Measurements from ENCODE around the gene RGP1.

DNA sequence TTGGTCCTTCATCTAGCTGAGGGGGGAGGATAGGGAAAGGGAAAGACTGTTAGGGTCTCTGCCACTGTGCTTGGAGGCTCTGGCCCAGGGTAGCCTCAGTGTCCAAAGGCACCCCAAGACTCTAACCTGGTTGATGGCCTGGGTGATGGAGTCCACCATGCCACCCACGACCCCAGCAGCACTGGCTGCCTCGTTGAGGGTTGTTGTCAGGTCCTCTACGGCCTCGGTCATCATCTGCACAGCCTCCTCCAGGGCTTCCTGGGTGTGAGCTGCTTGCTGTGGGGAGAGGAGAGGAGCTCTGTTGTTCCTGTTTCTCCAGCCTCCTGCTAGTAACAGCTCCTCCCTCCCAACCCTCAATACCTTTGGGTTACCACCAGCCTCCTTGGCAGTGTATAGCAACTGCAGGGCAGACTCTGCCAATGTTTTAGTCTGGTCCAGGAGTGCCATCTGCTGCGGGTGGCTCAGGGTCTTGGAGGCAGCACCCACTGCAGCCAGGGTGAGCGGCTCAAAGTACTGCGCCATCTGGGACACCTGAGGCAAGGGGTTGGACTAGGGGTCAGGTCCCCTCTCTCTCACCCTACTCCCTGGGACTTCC, 43.2 kb upstream of the RGP1 start:
- no peak for TF ChIP-seq PPARA (CRISPR knock-in tag; IDR thresholded peaks at IDR 0.05; ENCODE audit: borderline replicate concordance)
- TF ChIP-seq CSRNP3 (CRISPR knock-in tag; IDR thresholded peaks at IDR 0.05): no peak
- TF ChIP-seq ZNF565 (CRISPR knock-in tag; conservative IDR thresholded peaks at IDR 0.05; ENCODE audit: low read depth): no peak
- no peak for TF ChIP-seq CSDC2 (CRISPR knock-in tag; IDR thresholded peaks at IDR 0.05)
- no peak for TF ChIP-seq BACH2 (CRISPR knock-in tag; IDR thresholded peaks at IDR 0.05; ENCODE audit: borderline replicate concordance)
- TF ChIP-seq, protein P1, sequence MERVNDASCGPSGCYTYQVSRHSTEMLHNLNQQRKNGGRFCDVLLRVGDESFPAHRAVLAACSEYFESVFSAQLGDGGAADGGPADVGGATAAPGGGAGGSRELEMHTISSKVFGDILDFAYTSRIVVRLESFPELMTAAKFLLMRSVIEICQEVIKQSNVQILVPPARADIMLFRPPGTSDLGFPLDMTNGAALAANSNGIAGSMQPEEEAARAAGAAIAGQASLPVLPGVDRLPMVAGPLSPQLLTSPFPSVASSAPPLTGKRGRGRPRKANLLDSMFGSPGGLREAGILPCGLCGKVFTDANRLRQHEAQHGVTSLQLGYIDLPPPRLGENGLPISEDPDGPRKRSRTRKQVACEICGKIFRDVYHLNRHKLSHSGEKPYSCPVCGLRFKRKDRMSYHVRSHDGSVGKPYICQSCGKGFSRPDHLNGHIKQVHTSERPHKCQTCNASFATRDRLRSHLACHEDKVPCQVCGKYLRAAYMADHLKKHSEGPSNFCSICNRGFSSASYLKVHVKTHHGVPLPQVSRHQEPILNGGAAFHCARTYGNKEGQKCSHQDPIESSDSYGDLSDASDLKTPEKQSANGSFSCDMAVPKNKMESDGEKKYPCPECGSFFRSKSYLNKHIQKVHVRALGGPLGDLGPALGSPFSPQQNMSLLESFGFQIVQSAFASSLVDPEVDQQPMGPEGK (CRISPR knock-in tag; IDR thresholded peaks at IDR 0.05; ENCODE audit: borderline replicate concordance): no peak
